SU-DHL-6 (cell line): ENCODE results near the gene ITPRIP.
A peak's percentile ranks its signal among the peaks of the same experiment; 100 is the strongest.

Source experiments
- H2AFZ ChIP-seq: fragments of 200-600 bp; sonication (generic); 2 replicates; pipeline ENCODE4 v1.6.1; 2014; ENCODE audit warnings: low read depth, mild to moderate bottlenecking, moderate library complexity, mixed read lengths, antibody characterized with exemption, low read length; ENCODE audit not compliant: severe bottlenecking
- H3F3A ChIP-seq: fragments of 200-600 bp; shearing (Covaris generic); 2 replicates; pipeline ENCODE4 v1.6.0; 2016; ENCODE audit warnings: antibody characterized with exemption, mild to moderate bottlenecking; ENCODE audit not compliant: insufficient read depth
- H3K27ac ChIP-seq: fragments of 200-600 bp; sonication (generic); 2 replicates; pipeline ENCODE4 v1.5.1; 2016; ENCODE audit warnings: low read depth, mild to moderate bottlenecking, low read length, moderate library complexity, mixed read lengths
- H3K27me3 ChIP-seq: fragments of 200-600 bp; sonication (generic), shearing (Covaris generic); 2 replicates; pipeline ENCODE4 v1.6.0; 2014; ENCODE audit warnings: mild to moderate bottlenecking, low read length
- H3K36me3 ChIP-seq: fragments of 200-600 bp; sonication (generic); 2 replicates; pipeline ENCODE4 v1.6.1; 2014; ENCODE audit warnings: mild to moderate bottlenecking, low read length, mixed read lengths
- H3K4me2 ChIP-seq: fragments of 300-600, 200-600 bp; shearing (Covaris generic), sonication (generic); 2 replicates; pipeline ENCODE4 v1.6.0; 2014; ENCODE audit warnings: low read length, low read depth, mild to moderate bottlenecking; ENCODE audit not compliant: poor library complexity, severe bottlenecking
- H3K4me3 ChIP-seq: fragments of 200-600 bp; sonication (generic); 2 replicates; pipeline ENCODE4 v1.5.1; 2014; ENCODE audit warnings: antibody characterized with exemption, low read length, mild to moderate bottlenecking, mixed read lengths; ENCODE audit not compliant: insufficient read depth, poor library complexity, severe bottlenecking
- H3K79me2 ChIP-seq: fragments of 200-600 bp; sonication (generic); 2 replicates; pipeline ENCODE4 v1.6.1; 2014; ENCODE audit warnings: mild to moderate bottlenecking, low read length, moderate library complexity; ENCODE audit not compliant: insufficient read depth
- H3K9ac ChIP-seq: fragments of 200-600 bp; sonication (generic); 2 replicates; pipeline ENCODE4 v1.7.0; 2014; ENCODE audit warnings: mild to moderate bottlenecking, low read length
- H3K9me2 ChIP-seq: fragments of 200-600 bp; sonication (generic); replicated peaks from 2 replicates; pipeline ENCODE4 v1.6.1; 2014; ENCODE audit warnings: low read length; ENCODE audit not compliant: insufficient read depth
- H3K9me3 ChIP-seq: fragments of 200-600 bp; sonication (generic); 2 replicates; pipeline ENCODE4 v1.6.1; 2014; ENCODE audit warnings: low read length, mixed read lengths; ENCODE audit not compliant: insufficient read depth
- H4K20me1 ChIP-seq: fragments of 200-600 bp; sonication (generic); 2 replicates; pipeline ENCODE4 v1.6.1; 2014; ENCODE audit warnings: low read depth, mild to moderate bottlenecking, antibody characterized with exemption, low read length, moderate library complexity, mixed read lengths
- EZH2phosphoT487 ChIP-seq: fragments of 200-600 bp; sonication (generic), shearing (Covaris generic); conservative IDR thresholded peaks from 2 replicates; pipeline ENCODE4 v1.6.1; 2018; ENCODE audit warnings: mild to moderate bottlenecking, antibody characterized with exemption, low read length, moderate library complexity, mixed read lengths
- TF ChIP-seq, protein P1 (sequence below): fragments of 200-600 bp; sonication (generic); IDR thresholded peaks from one replicate; pipeline ENCODE4 v1.5.1; 2017; ENCODE audit warnings: antibody characterized with exemption, mild to moderate bottlenecking, low read length, moderate library complexity; ENCODE audit not compliant: insufficient read depth, poor library complexity, severe bottlenecking

Gene ITPRIP

GRCh38 chr10:104267721-104268404 is 70.4 kb downstream of the ITPRIP start:
- Histone ChIP-seq H3K9me2 (no peaks in the 10 kb centered on the region), H3F3A (no peaks in the 10 kb centered on the region), H3K4me3 (peak overlapping the region; percentile 99), H3K4me2 (peak overlapping the region; percentile 67), H3K9me3 (no peaks in the 10 kb centered on the region), H3K27ac (peak overlapping the region; percentile 60; the same call in 1 of the 2 replicates), H3K36me3 (no peaks in the 10 kb centered on the region), H2AFZ (peak overlapping the region; percentile 88), H3K79me2 (peaks cover 53% of the 10 kb centered on the region), H3K27me3 (no peaks in the 10 kb centered on the region), H4K20me1 (no peaks in the 10 kb centered on the region), H3K9ac (peak overlapping the region; percentile 87)
- no peak for TF ChIP-seq EZH2phosphoT487
- TF ChIP-seq, protein P1, sequence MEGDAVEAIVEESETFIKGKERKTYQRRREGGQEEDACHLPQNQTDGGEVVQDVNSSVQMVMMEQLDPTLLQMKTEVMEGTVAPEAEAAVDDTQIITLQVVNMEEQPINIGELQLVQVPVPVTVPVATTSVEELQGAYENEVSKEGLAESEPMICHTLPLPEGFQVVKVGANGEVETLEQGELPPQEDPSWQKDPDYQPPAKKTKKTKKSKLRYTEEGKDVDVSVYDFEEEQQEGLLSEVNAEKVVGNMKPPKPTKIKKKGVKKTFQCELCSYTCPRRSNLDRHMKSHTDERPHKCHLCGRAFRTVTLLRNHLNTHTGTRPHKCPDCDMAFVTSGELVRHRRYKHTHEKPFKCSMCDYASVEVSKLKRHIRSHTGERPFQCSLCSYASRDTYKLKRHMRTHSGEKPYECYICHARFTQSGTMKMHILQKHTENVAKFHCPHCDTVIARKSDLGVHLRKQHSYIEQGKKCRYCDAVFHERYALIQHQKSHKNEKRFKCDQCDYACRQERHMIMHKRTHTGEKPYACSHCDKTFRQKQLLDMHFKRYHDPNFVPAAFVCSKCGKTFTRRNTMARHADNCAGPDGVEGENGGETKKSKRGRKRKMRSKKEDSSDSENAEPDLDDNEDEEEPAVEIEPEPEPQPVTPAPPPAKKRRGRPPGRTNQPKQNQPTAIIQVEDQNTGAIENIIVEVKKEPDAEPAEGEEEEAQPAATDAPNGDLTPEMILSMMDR: no peak

- peaks cover 64% of the 10 kb centered on the region for H3K79me2 ChIP-seq
- TF ChIP-seq, protein P1: no peak
- TF ChIP-seq EZH2phosphoT487: no peak
- no peak overlapping the region for H3K4me3 ChIP-seq
- no peak overlapping the region for H3K9ac ChIP-seq
- no peaks in the 10 kb centered on the region for H3K9me2 ChIP-seq
- H3K27ac ChIP-seq: no peak overlapping the region
- no peaks in the 10 kb centered on the region for H3K9me3 ChIP-seq
- no peaks in the 10 kb centered on the region for H3F3A ChIP-seq
- H4K20me1 ChIP-seq: no peaks in the 10 kb centered on the region
- H3K27me3 ChIP-seq: no peaks in the 10 kb centered on the region
- no peaks in the 10 kb centered on the region for H3K36me3 ChIP-seq
- H3K4me2 ChIP-seq: no peak overlapping the region
- H2AFZ ChIP-seq: no peak overlapping the region
Measured at GRCh38 chr10:104264783-104265182, 73.5 kb downstream of the ITPRIP start.

DNA sequence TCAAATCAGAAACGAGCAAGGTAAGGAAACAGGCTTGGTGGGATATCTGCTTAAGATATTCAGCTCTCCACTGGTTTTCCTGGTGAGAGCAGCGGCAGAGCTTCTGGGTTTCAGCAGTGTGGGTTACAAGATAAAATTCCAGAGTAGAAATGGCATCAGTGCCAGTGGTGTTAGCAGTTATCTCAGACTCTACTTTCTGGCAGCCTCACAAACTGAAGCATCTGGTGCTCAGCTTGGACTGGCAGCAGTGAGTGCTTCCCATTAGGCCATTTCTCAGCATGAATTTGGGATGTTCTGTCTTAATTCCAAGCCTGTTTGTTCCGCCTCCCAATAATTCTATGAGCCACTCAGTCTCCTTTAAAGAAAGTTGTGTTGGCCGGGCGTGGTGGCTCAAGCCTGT is 76.2 kb downstream of the ITPRIP start:
- Histone ChIP-seq H4K20me1 (peaks cover 11% of the 10 kb centered on the region; the same call in 1 of the 2 replicates), H3K9me2 (no peaks in the 10 kb centered on the region), H3F3A (no peaks in the 10 kb centered on the region), H3K4me2 (no peak overlapping the region), H3K27ac (no peak overlapping the region), H3K79me2 (peaks cover 61% of the 10 kb centered on the region), H3K27me3 (no peaks in the 10 kb centered on the region), H3K4me3 (no peak overlapping the region), H3K9ac (no peak overlapping the region), H3K36me3 (no peaks in the 10 kb centered on the region), H3K9me3 (no peaks in the 10 kb centered on the region), H2AFZ (no peak overlapping the region)
- no peak for TF ChIP-seq EZH2phosphoT487
- TF ChIP-seq, protein P1: no peak
